HT1080 (cell line): ENCODE measurements around the gene SERPINE2. TPM values are rescaled to one million over a fixed set of nuclear protein-coding genes. Genes with fewer than 3 reads are reported as not detected.

ENCODE experiments used
- DNase-seq: peaks from one replicate; pipeline ENCODE4 v3.0.0-alpha.2; 2015; ENCODE audit warnings: low read depth
- total RNA-seq: library from RNA; depleted of rRNA; stranded (reverse); fragments of >200 nt; shearing (Covaris generic); gene quantifications from 2 replicates; pipeline ENCODE4 v1.2.3, GENCODE V29; 2014; rRNA removed

Gene SERPINE2
- total RNA-seq, 1 experiment from 2014 or later, result 188 TPM

GRCh38 chr2:223944166-223944702, 94.9 kb downstream of the SERPINE2 start:
- peak; percentile 31 for DNase-seq

- peak; percentile 78 for DNase-seq
These were observed 95.5 kb downstream of the SERPINE2 start for GRCh38 chr2:223943561-223944008.

- DNase-seq, result no peak
These were observed 96.0 kb downstream of the SERPINE2 start for GRCh38 chr2:223943135-223943534.

DNA sequence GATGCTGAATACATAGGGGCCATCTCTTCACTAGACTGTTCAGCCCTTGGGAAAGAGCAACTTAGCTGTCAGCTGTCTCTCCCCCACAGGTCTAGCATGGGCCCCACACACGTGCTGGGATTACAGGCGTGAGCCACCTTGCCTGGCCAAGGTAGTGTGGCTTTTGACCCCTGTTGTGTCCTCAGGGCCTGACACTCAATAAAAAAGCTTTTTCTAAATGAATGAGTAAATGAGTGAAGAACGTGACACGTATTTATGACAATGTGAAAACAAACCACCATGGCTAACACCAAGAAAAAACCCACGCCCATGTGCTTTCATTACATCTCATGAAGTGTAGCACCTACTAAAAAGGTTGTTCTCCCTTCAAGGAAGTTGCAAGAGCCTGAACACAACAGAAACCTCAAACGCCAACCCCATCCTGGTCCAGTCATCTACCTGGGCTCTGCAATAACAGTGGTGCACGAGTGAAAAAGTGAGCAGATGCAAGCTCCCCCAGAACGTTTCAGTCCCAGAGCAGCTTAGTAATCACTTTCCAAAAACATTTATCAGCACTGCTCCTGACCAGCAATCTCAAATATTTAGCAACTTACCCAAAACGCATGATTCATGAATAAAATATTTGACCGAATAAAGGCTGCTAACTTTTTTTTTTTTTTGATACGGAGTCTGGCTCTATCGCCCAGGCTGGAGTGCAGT, 97.4 kb downstream of the SERPINE2 start:
- DNase-seq, result peak; percentile 90

GRCh38 chr2:223939438-223939837, 99.6 kb downstream of the SERPINE2 start:
- peak; percentile 46 for DNase-seq

- DNase-seq, result no peak
These were observed 101.6 kb downstream of the SERPINE2 start for GRCh38 chr2:223937535-223937934.

DNA sequence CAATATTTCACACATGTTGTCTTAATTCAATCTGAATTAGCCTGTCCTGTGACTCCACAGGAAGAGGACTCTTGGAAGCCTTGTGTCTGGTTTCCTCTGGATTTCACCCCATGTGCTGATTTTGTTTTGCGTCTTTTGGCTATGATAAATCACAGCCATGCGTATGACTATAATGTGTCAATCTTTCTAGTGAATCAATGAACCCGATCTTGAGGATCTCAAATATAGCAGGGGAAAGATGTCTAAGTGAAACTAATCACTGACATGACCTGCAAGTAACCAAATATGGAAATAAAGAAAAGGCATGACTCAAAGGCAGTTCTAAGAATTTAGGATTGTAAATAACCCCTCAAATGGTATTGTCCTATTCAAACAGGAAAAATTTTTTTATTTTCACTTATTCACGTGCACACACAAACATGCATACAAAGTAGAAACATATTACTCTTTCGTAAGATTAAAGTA, 102.2 kb downstream of the SERPINE2 start:
- DNase-seq, result no peak

DNA sequence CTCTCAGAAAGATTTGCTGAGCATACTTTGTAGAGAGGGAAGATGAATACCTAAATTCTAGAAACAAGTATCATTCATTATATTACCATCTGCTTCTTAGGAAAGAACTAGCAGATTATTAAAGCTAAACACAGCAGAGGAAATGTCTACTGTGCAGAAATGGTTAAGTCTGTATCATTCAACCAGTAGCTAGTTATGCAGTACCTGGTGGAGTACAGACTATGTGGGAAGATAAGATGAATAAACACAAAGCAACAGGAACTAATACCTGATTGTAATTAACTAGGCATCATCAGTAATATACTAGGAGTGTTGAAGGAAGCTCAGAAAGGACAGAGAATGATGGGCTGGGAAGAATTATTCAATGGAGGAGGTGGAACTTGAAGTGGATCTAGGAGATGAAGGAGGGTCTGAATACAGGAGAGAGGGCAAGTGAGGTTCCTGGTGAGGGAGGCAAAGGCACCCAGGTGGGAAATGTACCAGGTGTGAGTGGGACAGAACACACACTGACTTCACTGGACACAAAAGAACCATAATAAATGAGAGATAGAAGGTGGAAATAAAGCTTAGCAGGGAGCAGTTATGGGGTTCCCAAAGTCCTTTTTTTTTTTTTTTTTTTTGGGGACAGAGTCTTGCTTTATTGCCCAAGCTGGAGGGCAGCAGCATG, 103.5 kb downstream of the SERPINE2 start:
- no peak for DNase-seq

DNA sequence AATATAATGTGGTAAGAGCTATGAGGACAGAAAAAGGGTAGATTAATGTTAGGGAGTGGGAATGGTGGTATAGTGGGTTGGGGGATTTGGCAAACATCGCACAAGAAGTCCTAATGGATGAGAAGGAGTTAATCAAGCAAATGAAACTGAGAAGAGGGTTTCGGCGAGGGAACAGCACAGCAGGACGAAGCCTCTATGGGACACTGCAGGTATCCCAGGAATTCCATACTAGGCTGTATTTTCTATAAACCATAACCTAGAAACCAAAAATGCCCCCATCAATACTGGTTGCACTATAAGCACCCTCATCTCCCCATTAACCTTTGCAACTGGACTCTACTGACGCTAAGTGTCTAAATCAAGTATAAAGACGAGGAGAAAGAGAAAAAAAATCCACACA, 104.2 kb downstream of the SERPINE2 start:
- DNase-seq, result no peak

DNA sequence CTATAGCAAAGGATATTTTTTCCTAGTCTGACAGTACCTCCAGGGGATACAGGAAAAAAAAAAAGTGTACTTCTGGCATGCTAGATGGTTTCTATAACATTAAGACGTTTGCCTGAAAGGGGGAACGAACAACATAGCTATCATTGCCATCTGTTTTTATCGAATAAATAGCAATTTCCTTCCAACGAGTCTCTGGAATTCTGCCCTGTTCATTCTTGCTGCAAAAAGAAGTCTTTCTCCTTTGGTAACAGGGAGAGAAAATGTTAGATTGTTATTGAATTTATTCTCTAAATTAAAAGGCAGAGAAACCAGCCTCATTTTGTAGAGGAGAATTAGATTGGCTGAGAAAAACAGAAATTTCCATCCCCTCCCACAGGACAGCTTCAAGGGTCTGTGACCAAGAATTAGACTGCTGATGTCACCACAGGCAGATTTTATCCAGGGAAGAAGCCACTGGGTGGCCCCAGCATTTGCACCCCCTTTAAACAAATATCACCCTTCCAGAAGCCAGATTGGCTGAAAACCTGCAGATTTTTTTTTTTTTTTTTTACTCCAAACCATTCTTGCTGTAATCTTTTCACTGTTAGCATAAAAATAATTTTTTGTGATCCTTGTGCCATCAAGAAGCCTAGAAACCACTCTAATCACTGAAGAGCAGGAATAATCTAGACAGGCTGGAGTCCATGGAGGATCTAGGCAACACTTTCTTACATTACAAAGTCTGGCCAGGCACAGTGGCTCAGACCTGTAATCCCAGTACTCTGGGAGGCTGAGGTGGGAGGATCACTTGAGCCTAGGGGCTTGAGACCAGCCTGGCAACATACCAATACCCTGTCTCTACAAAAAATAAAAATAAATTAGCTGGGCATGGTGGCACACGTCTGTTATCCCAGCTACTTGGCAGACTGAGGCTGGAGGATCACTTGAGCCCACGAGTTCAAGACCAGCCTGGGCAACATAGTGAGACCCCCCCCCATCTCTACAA, 106.0 kb downstream of the SERPINE2 start:
- DNase-seq, result no peak

DNA sequence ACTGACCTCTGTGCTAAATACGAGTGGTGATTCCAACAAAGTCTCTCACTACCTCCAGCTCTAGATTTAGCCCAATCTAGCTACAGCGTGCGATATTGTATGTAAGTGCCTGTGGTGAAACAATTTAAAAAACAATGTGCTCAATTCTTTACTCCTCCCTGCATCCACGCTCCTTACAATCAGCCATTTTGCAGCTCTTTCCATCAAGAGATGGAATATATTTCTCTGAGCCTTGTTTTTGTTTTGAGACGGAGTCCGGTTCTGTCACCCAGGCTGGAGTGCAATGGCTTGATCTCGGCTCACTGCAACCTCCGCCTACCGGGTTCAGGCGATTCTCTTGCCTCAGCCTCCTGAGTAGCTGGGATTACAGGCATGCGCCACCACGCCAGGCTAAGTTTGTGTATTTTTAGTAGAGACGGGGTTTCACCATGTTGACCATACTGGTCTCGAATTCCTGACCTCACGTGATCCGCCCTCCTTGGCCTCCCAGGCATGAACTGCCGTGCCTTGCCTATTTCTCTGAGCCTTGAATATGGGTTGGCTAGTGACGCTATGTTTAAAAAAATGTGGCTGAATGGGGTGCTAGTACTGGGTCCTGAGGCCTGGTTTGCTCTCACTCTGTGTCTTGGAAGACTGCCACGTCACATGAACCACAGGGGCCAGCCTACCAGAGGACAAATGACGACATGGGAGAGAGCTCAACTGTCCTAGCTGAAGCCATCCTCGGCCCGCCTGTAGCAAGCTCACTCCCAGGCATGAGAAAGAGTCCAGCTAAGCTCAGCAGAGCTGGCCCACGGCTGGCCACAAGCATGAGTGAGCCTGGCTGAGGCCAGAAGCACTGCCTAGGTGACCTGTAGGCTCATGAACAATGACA, 108.7 kb downstream of the SERPINE2 start:
- DNase-seq, result no peak

DNA sequence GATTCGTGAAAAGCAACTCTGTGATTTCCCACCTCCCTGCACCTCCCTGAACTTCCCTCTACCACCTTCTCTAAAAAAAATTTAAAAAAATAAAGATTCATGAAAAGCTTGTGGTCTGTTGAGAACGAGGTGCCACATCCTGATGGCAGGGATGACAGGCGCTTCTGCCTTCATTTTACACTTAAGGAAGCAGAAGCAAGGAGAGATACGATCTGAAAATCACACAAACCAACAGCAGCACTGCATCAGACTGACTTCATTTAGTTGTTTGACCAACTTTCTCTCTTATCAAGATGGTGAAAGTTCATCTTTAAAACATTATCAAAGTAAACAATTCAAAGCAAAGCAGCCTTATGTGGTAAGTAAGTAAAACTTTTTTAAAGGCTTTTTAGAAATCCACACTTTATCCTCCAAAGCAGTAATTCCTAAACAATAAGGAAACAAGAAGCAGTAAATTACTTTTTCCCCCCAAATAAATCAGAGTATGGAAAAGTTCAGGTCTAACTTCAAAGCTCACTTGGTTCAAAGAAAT, 109.4 kb downstream of the SERPINE2 start:
- DNase-seq, result no peak

DNA sequence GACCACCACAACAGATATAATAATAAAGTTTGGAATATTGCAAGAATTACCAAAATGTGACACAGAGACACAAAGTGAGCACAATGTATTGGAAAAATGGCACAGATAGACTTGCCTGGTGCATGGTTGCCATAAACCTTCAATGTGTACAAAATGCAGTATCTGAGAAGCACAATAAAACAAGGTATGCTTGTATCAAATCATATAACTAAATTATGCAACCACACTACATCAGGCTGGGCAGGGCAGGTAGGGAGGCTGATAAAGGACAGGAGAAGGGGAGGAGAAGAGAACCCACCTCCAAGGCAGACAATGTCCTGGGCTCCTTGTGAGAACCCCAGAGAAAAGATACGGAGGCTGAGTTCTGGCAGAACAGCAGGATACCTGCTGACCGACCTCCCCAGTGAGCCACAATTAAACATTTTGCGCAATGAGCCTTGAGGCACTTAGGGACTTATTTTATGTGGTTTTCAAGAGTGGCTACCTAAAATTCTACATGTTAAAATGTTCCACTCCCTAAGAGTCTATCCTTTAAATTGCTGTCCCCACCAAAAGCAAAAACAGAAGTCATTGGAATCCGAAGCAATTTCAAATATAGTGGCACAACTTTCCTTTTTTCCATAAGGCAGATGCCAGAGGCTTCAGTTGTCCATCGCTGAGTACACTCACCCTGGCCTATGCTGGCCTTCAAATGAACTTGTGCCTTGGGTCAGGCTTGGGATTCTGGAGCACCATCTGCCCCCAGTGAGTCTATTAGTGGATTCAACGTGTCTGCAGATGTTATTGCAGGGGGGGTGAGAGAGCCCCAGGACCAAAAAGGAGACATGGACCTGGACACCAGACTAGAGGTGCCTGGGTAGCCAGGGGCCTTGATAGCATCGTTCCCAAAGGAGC, 110.7 kb downstream of the SERPINE2 start:
- DNase-seq, result no peak

DNA sequence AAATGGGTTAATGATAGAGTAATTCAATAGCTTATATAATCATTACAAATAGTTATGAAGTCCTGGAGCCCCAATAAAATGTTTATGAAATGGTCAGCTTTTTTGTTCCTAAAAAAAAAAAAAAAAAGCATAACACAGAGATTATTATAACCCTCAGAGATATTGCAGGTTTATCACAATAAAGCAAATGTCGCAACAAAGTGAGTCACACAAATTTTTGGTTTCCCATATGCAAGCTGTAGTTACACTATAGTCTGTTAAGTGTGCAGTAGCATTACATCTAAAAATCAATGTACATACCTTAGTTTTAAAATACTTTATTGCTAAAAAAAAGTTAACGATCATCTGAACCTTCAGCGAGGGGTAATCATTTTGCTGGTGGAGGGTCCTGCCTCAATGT, 114.0 kb downstream of the SERPINE2 start:
- DNase-seq, result no peak

Other genes starting within 250 kb of the SERPINE2 start
- gene AP1S3, start 201.7 kb downstream of the SERPINE2 start, total RNA-seq, result 5.0 and 13.3 TPM in 2 replicates
- gene WDFY1, start 94.0 kb downstream of the SERPINE2 start, total RNA-seq, result 60.8 and 120 TPM in 2 replicates
- 44.6 and 47.8 TPM in 2 replicates for gene MRPL44, start 81.8 kb downstream of the SERPINE2 start, total RNA-seq